Measurements from ENCODE around the gene TMEM190.
"Not testable (repeated sequence)": the region's sequence is repeated elsewhere in the genome, so short reads cannot be mapped to it uniquely, and the experiment has no call there.

Gene TMEM190

DNA sequence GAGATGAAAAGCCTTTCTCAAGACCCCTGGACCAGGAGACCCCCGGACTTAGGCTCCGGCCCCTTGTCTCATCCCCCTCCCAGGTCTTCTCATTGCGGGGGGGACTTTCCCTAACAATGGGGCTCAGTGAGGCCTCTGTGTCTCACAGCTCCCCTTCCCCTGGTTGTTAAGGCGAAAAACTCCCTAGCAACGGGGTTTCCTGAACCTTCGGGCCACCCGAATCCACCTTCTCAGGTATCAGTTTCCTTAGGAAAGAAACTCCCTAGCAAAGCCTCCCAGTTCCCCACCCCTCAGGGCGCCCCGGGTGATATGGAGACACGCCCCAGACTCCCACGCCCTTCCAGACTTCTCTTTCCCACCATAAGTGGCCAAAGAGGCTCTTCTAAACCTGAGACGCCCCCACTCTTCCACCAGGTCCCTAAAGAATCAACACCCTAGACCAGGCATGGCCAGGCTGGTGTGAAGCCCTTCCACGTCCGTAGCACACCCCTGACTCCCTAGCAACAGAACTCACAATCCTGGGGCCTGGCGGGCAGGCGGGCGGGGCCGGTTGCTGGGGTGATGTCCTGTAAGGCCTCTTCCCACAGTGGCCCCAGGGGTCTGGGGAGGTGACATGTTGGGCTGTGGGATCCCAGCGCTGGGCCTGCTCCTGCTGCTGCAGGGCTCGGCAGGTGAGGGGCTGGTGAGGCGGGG is at the start of gene TMEM190:
TMEM190 (plus strand) TSS at position 586 of the 693 bp plus-strand sequence; CDS start at position 614, 28 bp downstream.
- no peak for DNase-seq

DNA sequence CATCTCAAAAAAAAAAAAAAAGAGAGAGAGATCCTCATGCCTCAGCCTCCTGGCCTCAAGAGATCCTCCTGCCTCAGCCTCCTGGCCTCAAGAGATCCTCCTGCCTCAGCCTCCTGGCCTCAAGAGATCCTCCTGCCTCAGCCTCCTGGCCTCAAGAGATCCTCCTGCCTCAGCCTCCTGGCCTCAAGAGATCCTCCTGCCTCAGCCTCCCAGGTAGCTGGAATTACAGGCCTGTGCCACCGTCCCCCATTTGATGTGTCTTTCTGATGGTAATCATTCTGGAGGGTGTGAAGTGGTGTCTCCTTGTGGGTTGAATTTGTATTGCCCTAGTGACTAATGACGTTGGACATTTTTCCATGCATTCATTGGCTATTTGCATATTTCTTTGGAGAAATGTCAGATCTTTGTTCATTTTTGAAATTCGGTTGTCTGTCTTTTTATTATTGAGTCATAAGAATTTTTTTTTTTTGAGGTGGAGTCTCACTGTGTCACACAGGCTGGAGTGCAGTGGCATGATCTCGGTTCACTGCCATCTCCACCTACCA is 47.8 kb upstream of the TMEM190 start:
- not testable (repeated sequence) for DNase-seq

DNA sequence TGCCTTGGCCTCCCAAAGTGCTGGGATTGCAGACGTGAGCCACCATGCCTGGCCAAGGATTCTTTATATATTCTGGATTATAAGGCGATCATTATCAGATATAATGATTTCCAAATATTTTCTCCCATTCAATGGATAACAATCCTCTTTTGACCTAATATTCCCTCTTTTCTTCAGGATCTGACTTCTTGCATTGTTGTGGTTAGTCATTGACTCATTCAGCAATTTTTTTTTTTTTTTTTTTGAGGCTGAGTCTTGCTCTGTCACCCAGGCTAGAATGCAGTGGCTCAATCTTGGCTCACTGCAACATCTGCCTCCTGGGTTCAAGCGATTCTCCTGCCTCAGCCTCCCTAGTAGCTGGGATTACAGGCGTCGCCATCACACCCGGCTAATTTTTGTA is 46.8 kb upstream of the TMEM190 start:
- not testable (repeated sequence) for DNase-seq

DNA sequence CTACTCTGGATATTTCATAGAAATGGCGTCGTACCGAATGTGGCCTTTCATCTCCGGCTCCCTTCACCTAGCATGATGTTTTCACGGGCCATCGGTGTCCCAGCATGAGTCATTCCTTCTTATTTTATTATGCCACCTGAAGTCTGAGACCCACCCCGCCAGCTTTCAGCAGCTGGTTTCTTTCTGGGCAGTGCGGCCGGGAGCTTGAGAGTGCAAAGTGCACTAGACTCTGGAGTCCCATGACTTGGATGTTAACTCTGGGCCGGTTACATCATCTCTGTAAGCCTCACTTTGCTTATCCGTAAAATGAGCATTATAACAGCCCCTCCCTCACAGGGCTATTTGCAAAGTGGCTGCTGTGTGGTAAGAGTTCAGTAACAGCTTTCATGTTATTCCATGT is 42.8 kb upstream of the TMEM190 start:
- DNase-seq: no peak

DNA sequence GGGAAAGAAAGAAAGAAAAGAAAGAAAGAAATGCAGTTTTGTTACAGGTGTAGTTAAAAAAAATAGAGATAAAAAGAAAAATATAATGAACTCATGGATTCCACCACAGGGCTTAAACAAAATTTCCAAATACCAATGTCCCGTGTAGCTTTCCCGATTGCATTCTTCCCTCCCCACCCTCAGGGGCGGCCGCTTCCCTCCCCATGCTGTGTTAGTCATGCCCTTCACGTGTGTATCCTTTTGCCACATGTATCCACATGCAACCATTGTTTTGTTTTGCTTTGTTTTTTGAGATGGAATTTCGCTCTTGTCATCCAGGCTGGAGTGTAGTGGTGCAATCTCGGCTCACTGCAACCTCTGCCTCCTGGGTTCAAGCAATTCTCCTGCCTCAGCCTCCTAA is 40.5 kb upstream of the TMEM190 start:
- no peak for DNase-seq

DNA sequence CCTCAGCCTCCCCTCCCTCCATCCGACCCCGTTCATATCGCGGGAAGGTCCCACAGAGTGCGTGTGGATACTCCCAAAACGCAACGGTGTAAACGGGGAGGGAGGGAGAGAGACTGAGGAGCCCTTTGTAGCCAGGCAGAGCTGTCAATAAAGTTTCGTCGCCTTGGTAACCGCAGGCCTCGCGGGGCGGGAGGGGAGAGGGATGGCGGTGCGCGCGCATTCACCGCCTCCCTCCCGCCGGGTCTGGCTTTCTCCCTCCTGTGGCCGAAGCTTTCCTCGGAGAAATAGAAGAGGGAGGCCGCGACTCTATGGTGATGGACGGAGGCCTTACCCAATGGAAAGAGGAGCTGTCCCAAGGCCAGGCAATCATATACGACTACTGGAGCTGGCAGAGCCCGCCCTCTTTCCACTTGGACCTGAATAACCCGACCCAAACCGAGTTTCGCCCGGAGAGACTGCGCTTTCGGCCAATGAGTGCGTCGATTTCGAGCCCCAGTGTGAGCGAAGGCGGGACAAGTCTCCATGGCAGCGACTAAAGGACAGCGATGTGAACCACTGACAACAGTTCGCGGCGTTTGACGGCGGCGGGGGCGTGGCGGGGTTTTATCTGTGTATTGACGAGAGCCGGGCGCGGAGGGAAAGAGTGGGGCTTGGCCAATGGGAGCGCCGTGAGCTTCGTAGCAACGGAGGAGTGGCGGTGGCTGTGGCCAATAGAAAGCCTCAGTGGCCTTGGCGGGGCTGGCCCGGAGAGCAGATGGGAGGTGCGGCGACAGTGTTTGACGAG is 37.3 kb upstream of the TMEM190 start, which contains the start of gene KMT5C:
KMT5C (plus strand) TSS at position 772 of the 784 bp plus-strand sequence. CDS start 2,061 bp downstream, outside the sequence.
- peak; percentile 100 for DNase-seq

DNA sequence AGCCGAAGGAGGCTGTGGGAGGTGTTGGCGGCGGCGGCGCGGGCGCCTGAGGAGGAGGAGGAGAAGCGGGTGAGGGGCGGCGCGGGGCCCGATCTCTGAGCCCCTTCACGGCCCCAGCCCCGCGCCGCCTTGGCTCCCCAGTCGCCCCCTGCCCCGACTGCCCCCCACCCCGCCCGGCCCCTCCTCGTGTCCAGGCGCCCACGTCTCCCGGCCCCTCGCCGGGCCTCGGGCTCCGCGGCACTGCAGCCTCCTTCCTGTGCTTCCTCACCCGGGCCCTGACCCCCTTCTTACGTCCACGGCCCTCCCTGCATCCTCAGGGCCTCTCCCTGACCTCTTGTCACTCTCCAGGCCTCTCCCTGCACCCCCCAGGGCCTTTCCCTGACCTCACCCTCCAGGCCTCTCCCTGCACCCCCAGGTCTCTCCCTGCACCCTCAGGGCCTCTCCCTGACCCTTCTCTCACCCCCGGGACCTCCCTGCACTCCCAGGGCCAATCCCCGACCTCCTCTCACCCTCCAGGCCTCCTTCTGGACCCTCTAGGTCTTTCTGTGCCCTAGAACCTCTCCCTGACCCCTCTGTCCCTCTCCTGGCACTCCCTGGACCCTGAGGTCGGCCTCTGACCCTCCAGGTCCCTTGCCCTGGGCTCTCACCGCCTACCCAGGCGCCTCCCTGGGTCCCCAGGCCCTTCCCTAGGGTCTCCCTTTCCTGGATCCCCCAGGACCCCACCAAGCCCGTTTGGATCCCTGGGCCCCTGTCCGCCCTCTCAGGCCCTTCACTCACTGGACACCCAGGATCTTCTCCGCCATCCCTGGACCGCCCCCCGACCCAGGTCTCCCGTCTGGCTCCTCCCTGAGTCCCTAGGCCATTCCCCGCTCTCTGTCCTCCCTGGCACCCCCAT is 36.5 kb upstream of the TMEM190 start:
- no peak for DNase-seq

DNA sequence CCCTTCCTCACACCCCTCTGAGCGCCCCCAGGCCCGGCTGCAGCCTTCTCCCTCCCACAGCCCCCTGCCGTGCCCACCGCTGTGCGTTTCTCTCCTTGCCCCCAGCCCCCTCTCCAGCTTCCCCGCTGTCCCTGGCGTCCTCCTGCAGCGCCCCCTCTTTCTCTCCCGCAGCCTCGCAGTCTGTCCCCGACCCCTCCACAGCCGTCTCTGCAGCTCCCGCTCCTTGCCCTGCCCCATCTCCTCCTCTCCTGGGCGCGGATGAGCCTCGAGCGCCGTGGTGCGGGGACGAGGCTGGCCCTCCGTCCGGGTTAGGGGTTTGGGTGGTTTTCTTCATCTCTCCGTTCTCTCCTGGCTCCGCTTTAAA is 35.9 kb upstream of the TMEM190 start:
- DNase-seq: no peak

DNA sequence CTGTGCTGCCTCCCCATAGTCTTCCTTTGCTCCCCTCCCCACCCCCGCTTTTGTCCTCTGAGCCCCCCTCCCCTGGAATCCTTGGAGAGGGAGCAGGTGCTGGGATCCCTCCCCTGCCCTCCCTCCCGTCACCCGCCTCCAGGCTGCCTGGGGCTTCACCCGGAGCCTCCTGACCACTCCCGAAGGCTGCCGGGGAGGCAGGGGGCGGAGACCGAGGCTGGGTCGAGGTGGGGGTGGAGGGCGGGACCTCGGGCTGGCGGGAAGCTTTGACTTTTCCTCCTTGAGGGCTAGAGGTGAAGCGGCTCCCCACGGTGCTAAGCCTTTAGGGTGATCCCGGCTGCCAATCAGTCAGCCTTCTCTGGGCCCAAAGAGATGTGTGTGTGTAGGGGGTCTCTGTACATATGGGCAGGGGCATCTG is 35.4 kb upstream of the TMEM190 start:
- peak; percentile 42 for DNase-seq

DNA sequence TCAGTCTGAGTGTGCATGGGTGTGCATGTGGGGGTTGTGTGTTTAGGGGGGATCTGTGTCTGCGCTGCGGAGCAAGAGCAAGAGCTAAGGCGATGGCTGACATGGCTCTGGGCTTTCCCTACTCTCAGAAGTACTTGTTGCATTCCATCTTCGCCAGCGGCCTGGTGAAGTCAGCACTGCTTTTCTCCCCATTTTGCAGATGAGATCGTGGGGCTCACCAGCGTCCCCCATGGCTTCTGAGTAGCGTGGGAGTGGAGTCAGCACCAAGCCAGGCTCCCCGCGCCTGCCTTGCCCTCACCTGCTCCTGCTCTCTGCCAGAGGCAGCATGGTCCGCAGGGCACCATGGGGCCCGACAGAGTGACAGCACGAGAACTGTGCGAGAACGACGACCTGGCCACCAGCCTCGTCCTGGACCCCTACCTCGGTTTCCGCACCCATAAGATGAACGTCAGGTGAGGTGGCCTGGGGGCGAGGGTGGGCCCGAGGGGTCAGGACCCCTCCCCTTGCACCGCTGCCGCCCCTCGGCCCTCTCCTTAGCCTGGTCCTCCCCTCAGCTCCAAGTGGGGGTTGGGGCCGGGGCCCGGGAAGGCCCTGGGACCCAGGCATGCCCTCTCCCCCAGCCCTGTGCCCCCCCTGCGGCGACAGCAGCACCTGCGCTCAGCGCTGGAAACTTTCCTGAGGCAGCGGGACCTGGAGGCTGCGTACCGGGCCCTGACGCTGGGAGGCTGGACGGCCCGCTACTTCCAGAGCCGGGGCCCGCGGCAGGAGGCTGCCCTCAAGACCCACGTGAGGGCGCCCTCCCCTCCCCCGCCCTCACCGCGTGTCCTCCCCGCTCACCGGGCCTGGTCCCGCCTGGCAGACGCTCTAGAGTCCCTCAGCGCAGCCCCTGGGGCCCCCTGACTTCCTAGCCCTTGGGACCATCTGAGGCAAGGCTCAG is 34.8 kb upstream of the TMEM190 start:
- DNase-seq: no peak

DNA sequence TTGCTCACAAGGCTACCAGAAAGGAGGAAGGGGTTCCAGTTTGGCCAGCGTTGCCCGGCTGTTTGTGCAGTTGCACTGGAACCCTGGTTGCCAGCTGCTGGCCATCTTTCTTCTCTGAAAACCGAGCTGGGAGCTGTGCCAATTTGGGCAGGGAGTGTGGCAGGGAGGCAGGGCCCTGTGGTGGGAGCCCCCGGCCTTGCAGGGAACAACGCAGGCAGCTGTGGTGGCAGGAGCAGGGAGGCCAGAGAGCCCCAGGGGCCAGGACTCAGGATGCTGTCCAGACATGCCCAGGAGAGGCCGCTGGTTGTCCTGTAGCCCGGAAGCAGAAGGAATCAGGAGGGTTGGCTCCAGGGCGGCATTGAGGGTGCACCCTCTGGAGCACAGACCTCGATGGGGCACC is 32.2 kb upstream of the TMEM190 start:
- DNase-seq: no peak

DNA sequence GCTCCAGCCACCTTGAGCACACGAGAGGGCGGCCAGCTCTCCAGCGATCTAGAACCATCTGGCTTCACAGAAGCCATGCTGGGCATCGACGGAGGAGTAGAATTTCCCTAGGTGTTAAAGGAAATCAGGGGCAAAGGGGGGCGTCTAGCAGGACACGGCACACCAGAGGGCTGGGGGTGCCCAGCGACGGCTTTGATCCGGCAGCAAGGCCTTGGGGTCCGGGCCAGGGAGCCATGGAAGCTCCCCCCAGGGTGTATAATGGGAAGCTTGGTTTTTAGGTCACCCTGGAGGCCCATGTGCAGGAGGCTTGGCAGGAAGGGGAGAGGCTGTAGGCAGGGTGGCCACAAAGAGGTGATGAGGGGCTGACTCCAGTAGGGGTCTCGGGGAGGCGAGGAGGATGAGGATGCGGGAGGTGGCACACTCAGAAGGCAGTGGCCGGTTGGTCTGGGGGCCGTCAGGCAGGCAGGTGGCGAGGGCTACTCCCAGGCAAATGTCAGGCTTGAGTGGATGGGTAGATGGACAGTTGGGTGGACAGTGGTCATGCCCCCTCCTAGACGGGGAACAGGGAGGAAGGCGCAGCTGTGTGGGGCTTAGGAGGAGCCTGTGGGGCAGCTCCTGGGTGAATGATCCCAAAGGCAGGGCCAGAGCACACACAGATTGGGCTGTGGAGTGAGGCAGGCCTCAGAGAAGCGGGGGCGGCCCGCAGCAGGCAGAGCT is 31.4 kb upstream of the TMEM190 start:
- DNase-seq: no peak

DNA sequence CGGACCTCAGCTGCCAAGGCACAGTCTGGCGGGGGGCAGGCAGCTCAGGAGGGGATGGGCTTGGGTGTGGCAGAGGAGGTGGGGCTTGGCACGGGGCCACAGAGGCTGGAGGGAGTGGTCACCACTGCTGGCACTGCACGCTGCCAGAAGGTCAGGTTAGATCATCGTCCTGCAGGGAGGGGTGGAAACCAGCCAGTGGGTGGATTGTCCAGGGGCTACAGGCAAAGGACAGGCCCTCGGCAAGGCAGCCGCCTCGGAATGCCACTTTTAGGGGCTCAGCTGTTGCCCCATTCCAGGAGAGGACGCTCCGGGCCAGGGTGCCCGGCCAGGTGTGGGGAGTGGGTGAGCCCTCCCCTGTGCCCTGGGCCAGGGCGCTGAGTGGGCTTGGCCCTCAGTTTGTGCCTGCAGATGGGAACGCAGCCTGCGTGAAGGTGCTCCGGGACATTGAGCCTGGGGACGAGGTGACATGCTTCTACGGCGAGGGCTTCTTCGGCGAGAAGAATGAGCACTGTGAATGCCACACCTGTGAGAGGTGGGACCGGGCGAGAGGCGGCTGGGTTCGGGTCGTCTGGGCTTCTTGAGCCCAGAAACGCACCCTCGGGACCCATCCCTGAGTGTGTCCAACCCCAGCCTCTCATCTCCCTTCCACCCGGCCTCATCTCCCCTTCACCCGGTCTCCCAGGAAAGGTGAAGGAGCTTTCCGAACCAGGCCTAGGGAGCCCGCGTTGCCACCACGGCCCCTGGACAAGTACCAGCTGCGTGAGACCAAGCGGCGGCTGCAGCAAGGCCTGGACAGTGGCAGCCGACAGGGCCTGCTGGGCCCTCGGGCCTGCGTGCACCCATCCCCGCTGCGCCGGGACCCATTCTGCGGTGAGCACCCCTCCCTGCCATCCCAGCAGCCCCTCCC is 30.6 kb upstream of the TMEM190 start:
- no peak for DNase-seq

DNA sequence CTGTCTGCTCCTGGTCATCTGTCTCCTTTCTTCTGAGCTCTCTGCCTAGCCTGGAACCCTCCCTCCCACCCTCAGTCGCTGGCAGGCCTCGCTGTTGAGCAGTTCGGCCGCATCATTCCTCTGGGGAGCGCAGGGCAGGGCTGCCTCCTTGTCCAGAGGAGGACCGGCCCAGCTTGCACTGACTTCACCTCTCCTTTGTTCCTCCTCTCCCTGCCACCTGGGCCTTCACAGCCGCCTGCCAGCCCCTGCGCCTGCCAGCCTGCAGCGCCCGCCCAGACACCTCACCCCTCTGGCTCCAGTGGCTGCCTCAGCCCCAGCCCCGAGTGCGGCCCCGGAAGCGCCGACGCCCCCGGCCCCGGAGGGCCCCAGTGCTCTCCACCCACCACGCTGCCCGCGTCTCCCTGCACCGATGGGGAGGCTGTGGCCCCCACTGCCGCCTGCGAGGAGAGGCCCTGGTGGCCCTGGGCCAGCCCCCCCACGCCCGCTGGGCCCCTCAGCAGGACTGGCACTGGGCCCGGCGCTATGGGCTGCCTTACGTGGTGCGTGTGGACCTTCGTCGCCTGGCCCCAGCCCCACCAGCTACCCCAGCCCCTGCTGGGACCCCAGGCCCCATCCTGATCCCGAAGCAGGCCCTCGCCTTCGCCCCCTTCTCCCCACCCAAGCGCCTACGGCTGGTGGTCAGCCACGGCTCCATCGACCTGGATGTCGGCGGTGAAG is 29.7 kb upstream of the TMEM190 start:
- no peak for DNase-seq

DNA sequence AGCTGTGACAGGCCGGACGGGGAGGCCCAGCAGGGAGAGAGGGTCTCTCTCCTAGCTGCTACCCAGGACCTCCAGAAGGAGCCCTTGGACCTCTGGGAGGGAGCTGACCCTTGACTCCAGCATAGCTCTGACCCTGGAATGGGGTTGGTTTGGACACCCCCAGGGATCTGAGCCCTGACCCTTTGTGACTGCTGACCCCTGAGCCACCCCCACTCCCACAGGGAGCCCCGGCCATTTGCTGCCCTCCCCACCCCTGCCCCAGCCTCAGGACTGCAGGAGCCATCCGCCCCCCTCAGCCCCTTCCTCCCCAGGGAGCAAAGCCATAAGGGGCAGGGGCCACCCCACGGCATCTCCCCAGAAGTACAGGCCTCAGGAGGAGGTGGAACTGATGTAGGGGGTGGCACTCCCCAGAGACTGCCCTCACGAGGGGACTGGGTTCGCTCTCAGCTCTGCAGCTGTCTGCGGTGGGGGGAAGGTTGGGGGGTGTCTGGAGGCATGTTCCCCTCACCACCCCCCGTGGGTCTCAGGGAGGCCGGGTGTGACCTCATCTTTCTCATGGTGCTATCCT is 29.1 kb upstream of the TMEM190 start:
- DNase-seq: no peak

DNA sequence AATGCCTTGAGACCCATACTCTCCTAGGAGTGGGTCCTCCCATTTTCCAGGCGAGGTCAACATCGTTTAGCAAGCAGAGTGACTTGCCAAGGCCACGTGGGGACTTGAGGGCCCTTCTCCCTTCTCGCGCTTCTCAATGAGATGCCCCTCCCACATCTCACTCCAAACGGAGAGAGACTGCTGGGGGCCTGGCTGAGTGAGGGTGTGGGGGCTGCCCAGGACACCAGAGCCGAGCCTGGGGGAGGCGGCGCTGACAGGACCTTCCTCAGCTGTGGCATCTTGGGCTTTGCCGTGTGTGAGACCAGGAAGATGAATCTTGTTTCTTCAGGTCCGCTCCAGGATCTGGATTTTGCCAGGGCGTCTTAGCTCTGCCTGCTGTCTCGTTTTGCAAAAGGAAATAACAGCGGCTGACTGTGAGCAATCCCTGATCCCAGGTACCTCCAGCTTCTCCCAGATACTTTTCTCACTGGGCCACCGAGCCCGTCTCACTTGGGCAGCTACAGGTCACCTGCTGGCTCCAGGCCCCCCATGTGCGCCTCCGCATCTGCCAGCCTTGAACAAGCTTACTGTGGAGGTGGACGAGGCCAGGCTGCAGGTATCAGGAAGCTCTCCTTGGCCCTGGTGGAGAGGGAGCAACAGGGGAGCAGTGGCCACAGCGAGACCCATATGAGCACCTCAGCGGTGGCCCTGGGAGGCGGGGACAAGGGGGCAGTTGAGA is 28.1 kb upstream of the TMEM190 start:
- no peak for DNase-seq

DNA sequence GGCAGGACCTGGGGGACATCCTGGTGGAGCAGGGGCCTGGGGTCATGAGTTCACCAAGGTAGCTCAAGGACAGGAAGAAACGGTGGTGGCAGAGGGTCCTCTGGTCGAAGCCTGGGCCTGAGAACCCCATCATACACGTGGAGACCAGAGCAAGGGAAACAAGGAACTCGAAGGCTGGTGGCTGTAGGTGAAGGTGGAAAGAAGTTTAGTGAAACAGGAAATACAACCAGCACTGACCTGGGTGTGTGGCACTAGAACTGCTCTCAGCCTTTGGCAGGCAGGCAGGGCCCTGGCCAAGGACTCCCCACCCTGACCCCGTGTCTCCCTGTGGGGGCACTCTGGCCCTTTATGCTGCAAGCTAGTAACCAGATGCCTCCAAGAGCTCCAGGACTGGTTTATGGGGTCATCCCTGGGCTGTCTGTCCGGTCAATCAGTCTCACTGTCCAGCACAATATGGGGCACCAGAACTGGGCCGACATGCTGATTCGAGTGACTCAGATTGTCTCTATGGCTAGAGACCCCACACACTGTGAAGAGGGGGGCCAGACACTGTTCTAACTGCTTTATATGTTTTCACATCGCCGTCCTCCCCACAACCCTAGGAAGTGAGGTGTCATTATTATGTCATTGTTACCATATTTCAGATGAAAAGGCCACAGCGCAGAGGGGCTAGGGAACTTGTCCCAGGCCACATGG is 25.9 kb upstream of the TMEM190 start:
- no peak for DNase-seq

DNA sequence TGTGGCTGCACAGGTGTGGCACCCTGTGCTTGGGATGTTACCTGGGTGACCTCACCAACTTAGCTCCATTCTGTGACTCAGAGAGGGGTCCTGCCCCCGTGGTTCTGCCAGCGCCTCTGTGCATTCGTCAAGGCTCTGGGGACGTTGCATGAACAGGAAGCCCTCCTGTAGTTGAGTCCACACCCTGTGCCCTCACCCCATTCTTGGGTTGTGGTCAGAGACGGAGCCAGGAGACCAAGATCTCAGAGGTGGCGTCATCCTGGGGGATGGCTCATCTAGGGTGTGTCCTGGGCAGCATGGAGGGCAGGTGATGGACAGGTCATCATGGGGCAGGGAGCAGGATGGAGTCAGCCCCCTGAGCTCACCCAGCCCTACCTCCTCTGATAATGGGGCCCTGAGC is 24.6 kb upstream of the TMEM190 start:
- no peak for DNase-seq
